H54 (cell line): Measurements from ENCODE around the gene PRDM16.
A peak's percentile ranks its signal among the peaks of the same experiment; 100 is the strongest.
"Not testable (repeated sequence)": the region's sequence is repeated elsewhere in the genome, so short reads cannot be mapped to it uniquely, and the experiment has no call there.

Experiments used
- DNase-seq: peaks from one replicate; pipeline ENCODE4 v3.0.0; 2011; ENCODE audit warnings: low spot score, mixed read lengths; ENCODE audit not compliant: insufficient read length
- FAIRE-seq: peaks from 3 replicates; lab custom pipeline; 2011; peaks lifted over from hg19 to GRCh38; lab: Jason Lieb, UNC
- POLR2A ChIP-seq: IDR thresholded peaks from 2 replicates; pipeline ENCODE4 v1.6.1; 2011; ENCODE audit warnings: low read depth, mild to moderate bottlenecking, low read length

The PRDM16 gene

GRCh38 chr1:3278416-3279181 lies 209.6 kb downstream of the PRDM16 start:
- DNase-seq (no peak), FAIRE-seq (no peak)
- no peak for TF ChIP-seq POLR2A

GRCh38 chr1:3279182-3279470 lies 210.1 kb downstream of the PRDM16 start:
- no peak for DNase-seq
- no peak for FAIRE-seq
- TF ChIP-seq POLR2A = no peak

GRCh38 chr1:3281735-3282134 lies 212.7 kb downstream of the PRDM16 start:
- TF ChIP-seq POLR2A = no peak
- FAIRE-seq (no peak), DNase-seq (no peak)

GRCh38 chr1:3282186-3282585 lies 213.2 kb downstream of the PRDM16 start:
- no peak for TF ChIP-seq POLR2A
- no peak for DNase-seq
- FAIRE-seq = no peak

- no peak for FAIRE-seq
- no peak for DNase-seq
- TF ChIP-seq POLR2A = no peak
These were observed 213.8 kb downstream of the PRDM16 start for GRCh38 chr1:3282656-3283430.

- no peak for FAIRE-seq
- no peak for TF ChIP-seq POLR2A
- peak; percentile 40 for DNase-seq
These were observed 214.8 kb downstream of the PRDM16 start for GRCh38 chr1:3283849-3284248.

- FAIRE-seq = no peak
- DNase-seq = no peak
- TF ChIP-seq POLR2A = no peak
These were observed 215.7 kb downstream of the PRDM16 start for GRCh38 chr1:3284691-3285090.

- DNase-seq = no peak
- FAIRE-seq = no peak
- no peak for TF ChIP-seq POLR2A
These were observed 216.2 kb downstream of the PRDM16 start for GRCh38 chr1:3285106-3285740.

GRCh38 chr1:3287095-3287494 lies 218.1 kb downstream of the PRDM16 start:
- FAIRE-seq, DNase-seq: not testable (repeated sequence)

GRCh38 chr1:3287656-3288160 lies 218.7 kb downstream of the PRDM16 start:
- TF ChIP-seq POLR2A = no peak
- DNase-seq = no peak
- FAIRE-seq = no peak

GRCh38 chr1:3289502-3289901 lies 220.5 kb downstream of the PRDM16 start:
- DNase-seq (no peak), FAIRE-seq (no peak)
- no peak for TF ChIP-seq POLR2A

GRCh38 chr1:3290438-3290837 lies 221.4 kb downstream of the PRDM16 start:
- DNase-seq (no peak), FAIRE-seq (no peak)
- no peak for TF ChIP-seq POLR2A

- no peak for TF ChIP-seq POLR2A
- FAIRE-seq (no peak), DNase-seq (no peak)
These were observed 221.9 kb downstream of the PRDM16 start for GRCh38 chr1:3290915-3291314.

- no peak for FAIRE-seq
- no peak for DNase-seq
- no peak for TF ChIP-seq POLR2A
These were observed 223.2 kb downstream of the PRDM16 start for GRCh38 chr1:3292051-3292722.
